ENCODE measurements around the gene ATP6V1C2. TPM values are rescaled to one million over a fixed set of nuclear protein-coding genes. Genes with fewer than 3 reads are reported as not detected.

ATP6V1C2 gene
- total and polyA plus RNA-seq, 2 of the 4 experiments (the other 2 are of a cell fraction): not detected

GRCh38 chr2:10775021-10775780 is 53.8 kb downstream of the ATP6V1C2 start:
- DNase-seq: no peak
- Histone ChIP-seq H4K91ac (ENCODE audit: insufficient read depth, low read depth, low read length) (no peak overlapping the region), H2AFZ (replicated peaks; ENCODE audit: low read length, poor library complexity) (no peak overlapping the region), H3K9me3 (ENCODE audit: control insufficient read depth, insufficient read depth, low read length) (no peaks in the 10 kb centered on the region), H3K9ac (ENCODE audit: low read depth, low read length) (no peak overlapping the region), H3K4me2 (ENCODE audit: low read depth, low read length) (no peak overlapping the region), H3K4ac (ENCODE audit: low read depth, low read length) (no peak overlapping the region), H3K9me1 (ENCODE audit: insufficient read depth, low read length) (no peaks in the 10 kb centered on the region), H2BK15ac (ENCODE audit: low read depth, low read length) (no peak overlapping the region), H3K14ac (replicated peaks; ENCODE audit: low read depth, low read length) (no peak overlapping the region), H3K23ac (ENCODE audit: low read depth, low read length) (no peak overlapping the region), H2AK5ac (ENCODE audit: low read depth, low read length) (no peak overlapping the region), H4K5ac (ENCODE audit: low read depth, low read length) (no peak overlapping the region), H3K4me3 (ENCODE audit: insufficient read depth, low read depth, low read length) (no peak overlapping the region), H4K20me1 (ENCODE audit: insufficient read depth, low read length) (no peaks in the 10 kb centered on the region; the same call in 1 of the 2 replicates), H3K4me1 (ENCODE audit: control insufficient read depth, insufficient read depth, low read length) (no peaks in the 10 kb centered on the region), H2BK5ac (ENCODE audit: low read depth, low read length, poor library complexity, severe bottlenecking) (no peak overlapping the region), H2BK20ac (ENCODE audit: low read depth, low read length) (no peak overlapping the region), H3K79me1 (ENCODE audit: low read depth in 1 of 2, low read length in 2 of 2) (no peaks in the 10 kb centered on the region), H2BK120ac (ENCODE audit: low read depth, low read length) (no peak overlapping the region), H3K56ac (ENCODE audit: extremely low read depth, insufficient read depth, low read length) (no peak overlapping the region), H3K27me3 (ENCODE audit: control insufficient read depth, insufficient read depth, low read length) (peaks cover 5% of the 10 kb centered on the region; the same call in 1 of the 2 replicates), H3K18ac (ENCODE audit: low read depth, low read length) (no peak overlapping the region), H3K27ac (ENCODE audit: insufficient read depth, low read length) (no peak overlapping the region), H2AK9ac (replicated peaks; ENCODE audit: low read depth, low read length, poor library complexity) (no peak overlapping the region), H3K36me3 (ENCODE audit: control insufficient read depth, insufficient read depth, low read length) (peaks cover 4% of the 10 kb centered on the region; the same call in 1 of the 2 replicates), H4K8ac (ENCODE audit: low read depth in 2 of 2, low read length in 2 of 2) (no peak overlapping the region)
- intact Hi-C loops (cut with micrococcal nuclease): no loop called here
- dilution Hi-C loops (cut with HindIII; ENCODE audit: low sequenced_read_pairs, unreplicated experiment): no loop called here
- in situ Hi-C loops (cut with MboI; ENCODE audit: low sequenced_read_pairs): no loop called here
- 69% methylated on average over 3 of the region's 23 CpGs; no CpG with 5 or more reads in 1 of the 2 experiments for WGBS, 2 experiments (ENCODE audit: extremely low coverage in 2 of 2, insufficient read length in 1 of 2)
- ATAC-seq (ENCODE audit: low read depth): no peak; the same call in 1 of the 2 replicates
- POLR2A ChIA-PET (ENCODE audit: unreplicated experiment): no interaction called here
- CTCF ChIA-PET: no interaction called here
- no peak for TF ChIP-seq MXI1 (IDR thresholded peaks at IDR 0.05; ENCODE audit: borderline replicate concordance, low read depth, low read length)
- TF ChIP-seq RFX5 (IDR thresholded peaks at IDR 0.05; ENCODE audit: low read depth, low read length): no peak
- TF ChIP-seq MAFK (IDR thresholded peaks at IDR 0.05; ENCODE audit: low read depth, low read length): no peak
- TF ChIP-seq, protein P1, sequence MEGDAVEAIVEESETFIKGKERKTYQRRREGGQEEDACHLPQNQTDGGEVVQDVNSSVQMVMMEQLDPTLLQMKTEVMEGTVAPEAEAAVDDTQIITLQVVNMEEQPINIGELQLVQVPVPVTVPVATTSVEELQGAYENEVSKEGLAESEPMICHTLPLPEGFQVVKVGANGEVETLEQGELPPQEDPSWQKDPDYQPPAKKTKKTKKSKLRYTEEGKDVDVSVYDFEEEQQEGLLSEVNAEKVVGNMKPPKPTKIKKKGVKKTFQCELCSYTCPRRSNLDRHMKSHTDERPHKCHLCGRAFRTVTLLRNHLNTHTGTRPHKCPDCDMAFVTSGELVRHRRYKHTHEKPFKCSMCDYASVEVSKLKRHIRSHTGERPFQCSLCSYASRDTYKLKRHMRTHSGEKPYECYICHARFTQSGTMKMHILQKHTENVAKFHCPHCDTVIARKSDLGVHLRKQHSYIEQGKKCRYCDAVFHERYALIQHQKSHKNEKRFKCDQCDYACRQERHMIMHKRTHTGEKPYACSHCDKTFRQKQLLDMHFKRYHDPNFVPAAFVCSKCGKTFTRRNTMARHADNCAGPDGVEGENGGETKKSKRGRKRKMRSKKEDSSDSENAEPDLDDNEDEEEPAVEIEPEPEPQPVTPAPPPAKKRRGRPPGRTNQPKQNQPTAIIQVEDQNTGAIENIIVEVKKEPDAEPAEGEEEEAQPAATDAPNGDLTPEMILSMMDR (conservative IDR thresholded peaks at IDR 0.05; ENCODE audit: low read depth, low read length): no peak
- no peak for TF ChIP-seq FOS (IDR thresholded peaks at IDR 0.05; ENCODE audit: low read depth, low read length)
- no peak for TF ChIP-seq SMC3 (IDR thresholded peaks at IDR 0.05; ENCODE audit: low read depth, low read length)
- TF ChIP-seq POLR2A (IDR thresholded peaks at IDR 0.05; ENCODE audit: low read depth, low read length): no peak
- TF ChIP-seq USF2 (IDR thresholded peaks at IDR 0.05; ENCODE audit: low read depth, low read length): no peak
- TF ChIP-seq MAZ (IDR thresholded peaks at IDR 0.05; ENCODE audit: borderline replicate concordance, low read depth, low read length): no peak
- no peak for TF ChIP-seq CEBPB (IDR thresholded peaks at IDR 0.05; ENCODE audit: low read depth, low read length)
- no peak for TF ChIP-seq NFE2L2 (IDR thresholded peaks at IDR 0.05; ENCODE audit: low read depth, low read length)
- TF ChIP-seq RAD21 (IDR thresholded peaks at IDR 0.05; ENCODE audit: low read length): no peak
- no peak for TF ChIP-seq CHD1 (IDR thresholded peaks at IDR 0.05; ENCODE audit: low read depth, low read length)
- no peak for TF ChIP-seq RCOR1 (IDR thresholded peaks at IDR 0.05; ENCODE audit: insufficient replicate concordance, low read length)
- no TSS peak for BruUV-seq (replicated peaks)
